Lung microvascular endothelial cell (primary cell): ENCODE data around the gene SMIM1. TPM values are rescaled to one million over a fixed set of nuclear protein-coding genes. Genes with fewer than 3 reads are reported as not detected.
"Not testable (repeated sequence)": the region's sequence is repeated elsewhere in the genome, so short reads cannot be mapped to it uniquely, and the experiment has no call there.

ENCODE experiments used
- DNase-seq, 2 donors: peaks; one replicate each; pipeline versions ENCODE4 v3.0.0 to v3.0.0-alpha.2; 2010; ENCODE audit warnings: low read depth in 2 of 2
- total RNA-seq: library from RNA; depleted of rRNA; stranded (reverse); fragments of >200 nt; gene quantifications from 2 replicates; pipeline ENCODE4 v1.2.1, GENCODE V29; 2014

The SMIM1 gene
- total RNA-seq, 1 donor from 2014 or later, result 0.20 TPM

DNA sequence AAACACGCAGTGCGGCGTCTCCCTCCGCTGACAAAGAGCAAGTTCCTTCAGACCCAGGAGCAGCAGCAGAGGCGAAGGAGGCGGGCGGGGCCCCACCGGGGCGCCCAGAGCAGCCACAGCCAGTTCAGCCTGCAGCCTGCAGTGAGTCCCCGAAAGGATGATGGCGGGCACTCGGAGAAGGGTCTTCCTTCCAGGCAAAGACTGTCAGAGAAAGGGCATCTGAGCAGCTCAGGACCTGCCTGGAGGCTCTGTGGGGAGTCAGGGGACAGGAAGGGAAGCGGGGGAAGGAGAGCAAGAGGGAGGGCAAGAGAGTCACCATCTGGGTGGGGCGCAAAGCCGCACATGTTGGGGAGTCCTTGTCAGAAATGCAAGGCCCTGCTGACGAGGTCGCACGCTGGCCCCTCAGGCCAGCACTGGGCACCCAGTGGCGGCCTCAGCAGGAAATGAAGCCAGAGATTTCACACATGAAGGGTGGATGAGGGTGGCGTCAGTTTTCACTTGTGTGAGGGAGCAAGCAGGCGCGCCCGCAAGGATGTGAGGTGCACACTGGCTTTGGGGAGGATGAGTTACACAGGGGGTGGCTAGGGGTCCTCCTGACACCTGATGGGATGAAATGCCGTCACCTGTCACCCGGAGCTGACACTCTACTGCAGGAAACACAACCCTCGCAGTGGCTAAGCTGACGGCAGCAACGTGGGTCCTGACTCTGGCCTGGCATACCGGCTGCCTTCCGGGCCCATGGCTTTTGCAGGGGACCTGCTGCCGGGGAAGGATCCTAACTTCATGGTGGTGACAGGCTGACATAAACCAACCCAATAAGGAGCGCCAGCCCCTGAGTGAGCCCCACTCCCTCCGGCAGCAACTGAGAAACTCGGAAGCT, 17.1 kb downstream of the SMIM1 start:
- no peak for DNase-seq

DNA sequence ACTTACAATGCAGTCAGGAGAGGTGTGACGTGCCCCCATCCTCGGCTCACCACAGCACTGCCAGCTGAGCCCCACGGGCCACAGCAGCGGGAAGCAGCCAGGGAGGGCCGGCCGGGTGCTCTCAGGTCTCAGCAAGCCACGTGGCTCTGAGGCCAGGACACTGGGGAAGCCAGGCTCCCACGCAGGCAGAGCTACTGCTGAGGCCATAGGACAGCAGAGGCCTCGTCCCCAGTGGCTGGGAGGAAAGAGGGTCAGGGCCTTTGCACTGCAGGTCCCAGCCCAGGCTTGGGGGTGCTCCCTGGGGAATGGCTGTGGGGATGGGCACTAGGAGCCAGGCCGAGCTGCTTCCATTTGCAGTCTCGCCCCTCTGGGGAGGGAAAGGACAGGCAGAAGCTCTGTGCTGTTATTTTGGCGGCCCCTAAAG, 18.0 kb downstream of the SMIM1 start:
- DNase-seq, result no peak

DNA sequence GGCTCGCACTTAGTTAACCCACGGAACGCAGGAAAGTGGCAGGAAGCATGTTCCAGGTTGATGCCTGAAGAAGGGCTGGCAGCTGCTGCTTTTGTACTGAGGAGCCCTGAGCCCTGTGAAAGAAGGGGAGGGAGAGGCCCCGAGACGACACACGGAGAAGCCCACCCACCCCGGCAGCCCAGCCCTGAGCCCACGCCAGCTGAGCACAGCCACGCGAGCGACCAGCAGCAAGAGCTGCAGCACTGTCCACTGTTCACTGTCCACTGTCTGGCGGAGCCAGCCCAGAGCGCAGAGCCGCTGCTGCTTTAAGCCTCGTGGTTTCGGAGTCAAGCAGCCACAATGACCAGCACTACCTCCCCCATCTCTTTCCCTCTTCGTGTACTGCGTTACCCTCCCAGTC, 18.4 kb downstream of the SMIM1 start:
- no peak for DNase-seq

DNA sequence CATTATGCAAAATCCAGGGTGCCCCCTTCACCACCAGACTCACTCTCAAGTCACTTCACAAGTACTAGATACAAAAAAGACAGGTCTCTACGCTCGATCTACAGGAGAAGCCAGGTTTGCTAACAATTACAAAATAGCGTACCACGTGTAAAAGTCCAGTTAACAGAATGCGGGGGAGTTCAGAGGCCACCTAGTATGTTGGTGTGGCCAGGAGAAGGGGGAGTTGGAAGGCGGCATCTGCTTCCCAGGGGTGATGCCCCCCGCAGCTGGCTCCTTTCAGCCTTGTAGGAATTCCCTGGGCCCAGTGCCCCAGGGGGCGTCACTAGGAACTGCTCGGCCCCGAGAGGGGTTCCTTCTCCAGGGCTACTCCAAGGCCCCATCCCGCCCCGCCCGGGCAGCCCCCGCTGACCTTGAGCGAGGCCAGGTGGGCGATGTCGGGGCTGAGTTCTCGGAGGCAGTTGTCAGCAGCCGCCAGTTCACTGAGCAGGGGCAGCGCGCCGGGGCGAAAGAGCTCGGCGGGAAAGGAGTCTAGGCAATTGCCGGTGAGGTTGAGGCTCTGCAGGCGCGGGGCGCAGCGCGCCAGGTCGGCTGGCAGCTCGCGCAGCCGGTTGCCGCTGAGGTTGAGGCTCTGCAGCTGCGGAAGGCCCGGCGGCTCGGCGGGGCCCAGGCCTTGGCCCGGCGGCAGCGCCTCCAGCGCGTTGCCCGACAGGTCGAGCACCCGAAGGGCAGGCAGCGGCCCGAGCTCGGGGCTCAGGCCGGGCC, 23.1 kb downstream of the SMIM1 start:
- DNase-seq, result no peak

DNA sequence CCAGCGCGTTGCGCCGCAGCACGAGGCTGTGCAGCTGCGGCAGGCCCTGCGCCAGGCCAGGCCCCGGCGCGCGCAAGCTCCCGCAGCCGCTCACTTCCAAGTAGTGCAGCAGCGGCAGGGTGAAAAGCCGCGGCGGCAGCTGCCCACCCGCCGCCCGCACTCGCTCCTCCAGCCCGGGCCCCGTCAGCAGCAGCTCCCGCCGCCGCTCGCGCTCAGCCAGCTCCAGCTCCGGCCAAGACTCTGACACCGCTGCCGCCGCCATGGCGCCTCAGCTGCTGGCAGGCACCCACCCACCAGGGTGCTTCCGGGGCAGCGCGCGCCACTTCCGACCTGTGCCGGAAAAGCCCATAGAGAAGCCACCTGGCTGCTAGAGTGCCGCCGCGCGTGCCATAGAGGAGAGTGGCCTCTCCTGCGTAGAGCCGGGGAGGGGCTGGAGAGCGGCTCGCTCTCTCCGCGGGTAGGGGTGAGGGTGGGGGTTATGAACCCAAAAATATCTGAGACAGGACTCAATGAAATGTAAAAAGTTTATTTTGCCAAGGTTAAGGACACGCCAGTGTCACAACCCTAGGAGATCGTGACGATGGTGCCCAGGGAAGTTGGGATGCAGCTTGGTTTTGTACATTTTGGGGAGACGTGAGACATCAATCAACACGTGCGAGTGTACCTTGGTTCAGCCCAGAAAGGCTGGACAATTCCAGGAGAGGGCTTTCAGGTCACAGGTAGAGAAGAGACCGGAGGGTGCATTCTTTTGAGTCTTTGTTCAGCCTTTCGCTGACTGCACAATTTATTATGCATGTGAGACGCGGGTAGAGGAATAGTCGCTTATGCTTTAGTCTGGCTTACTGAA, 23.9 kb downstream of the SMIM1 start, which contains the start of gene LRRC47:
Gene LRRC47 (minus strand): TSS at position 284 of the 847 bp plus-strand sequence. CDS start 22 bp downstream, at position 262.
- peak; percentile 93 to 94 for DNase-seq

DNA sequence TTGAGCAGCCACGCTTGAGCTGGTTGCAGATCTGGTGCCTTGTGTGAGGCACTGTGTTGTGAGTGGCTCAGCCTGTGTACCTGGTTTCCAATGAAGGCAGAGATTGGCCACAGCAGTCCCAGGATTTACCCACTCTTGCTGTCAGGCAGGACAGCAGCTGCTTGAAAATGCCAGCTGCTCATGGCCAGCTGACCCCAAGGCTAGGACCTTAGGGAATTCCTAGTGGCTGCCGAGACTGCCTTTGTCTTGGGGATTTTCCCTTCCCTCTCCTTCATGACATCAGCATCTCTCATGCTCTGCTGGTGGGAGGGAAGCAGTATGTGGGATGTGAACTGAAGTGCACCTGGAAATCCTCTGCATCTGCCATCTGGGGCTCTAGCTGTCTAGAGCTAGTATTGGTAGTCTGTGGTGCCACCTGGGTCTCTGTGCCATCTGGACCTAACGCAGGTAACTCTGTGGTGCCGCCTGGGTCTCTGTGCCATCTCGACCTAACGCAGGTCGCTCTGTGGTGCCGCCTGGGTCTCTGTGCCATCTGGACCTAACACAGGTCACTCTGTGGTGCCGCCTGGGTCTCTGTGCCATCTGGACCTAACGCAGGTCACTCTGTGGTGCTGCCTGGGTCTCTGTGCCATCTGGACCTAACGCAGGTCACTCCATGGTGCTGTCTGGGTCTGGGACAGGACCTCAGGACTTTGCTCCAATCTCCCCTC, 27.6 kb downstream of the SMIM1 start:
- DNase-seq, result no peak

DNA sequence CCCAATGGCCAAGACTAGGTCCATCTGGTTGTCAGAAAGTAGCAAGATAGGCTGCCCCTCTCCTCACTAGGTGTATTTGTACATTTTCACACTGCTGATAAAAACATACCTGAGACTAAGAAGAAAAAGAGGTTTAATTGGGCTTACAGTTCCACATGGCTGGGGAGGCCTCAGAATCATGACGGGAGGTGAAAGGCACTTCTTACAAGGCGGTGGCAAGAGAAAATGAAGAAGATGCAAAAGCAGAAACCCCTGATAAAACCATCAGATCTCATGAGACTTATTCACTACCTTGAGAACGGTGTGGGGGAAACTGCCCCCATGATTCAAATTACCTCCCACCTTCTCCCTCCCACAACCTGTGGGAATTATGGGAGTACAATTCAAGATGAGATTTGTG, 28.2 kb downstream of the SMIM1 start:
- DNase-seq, result not testable (repeated sequence)

DNA sequence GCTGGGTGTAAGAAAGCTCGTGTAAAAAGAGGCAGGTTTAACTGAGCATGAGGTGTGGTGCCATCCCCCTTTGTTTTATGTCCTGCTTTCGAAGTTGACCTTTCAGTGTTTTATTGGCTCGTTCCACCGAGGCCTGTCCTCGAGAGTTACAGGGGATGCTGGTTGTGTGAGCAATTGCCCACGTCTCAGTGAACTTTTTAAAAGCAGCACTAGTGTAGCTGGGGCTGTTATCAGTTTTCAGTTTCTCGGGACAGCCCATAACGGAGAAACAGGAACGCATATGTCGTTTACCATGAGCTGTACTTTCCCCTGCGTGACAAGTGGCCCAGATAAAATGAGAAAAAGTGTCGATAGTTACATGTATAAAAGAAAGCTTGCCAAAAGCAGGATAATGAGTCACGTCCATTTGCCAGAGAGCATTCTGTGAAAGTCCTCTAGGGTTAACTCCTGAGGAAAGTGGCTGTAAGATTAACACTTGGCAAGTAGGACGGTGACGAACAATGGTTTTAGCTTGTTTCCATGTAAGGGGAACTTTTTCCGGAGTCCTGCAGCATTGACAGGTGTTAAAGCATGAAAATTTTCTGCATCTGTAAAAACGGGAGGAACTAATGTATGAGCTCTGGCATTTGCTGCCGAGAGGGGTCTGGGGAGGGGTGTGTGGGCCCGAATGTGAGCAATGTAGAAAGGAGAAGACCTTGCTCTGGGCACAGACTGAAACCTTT, 31.5 kb downstream of the SMIM1 start:
- DNase-seq, result no peak

DNA sequence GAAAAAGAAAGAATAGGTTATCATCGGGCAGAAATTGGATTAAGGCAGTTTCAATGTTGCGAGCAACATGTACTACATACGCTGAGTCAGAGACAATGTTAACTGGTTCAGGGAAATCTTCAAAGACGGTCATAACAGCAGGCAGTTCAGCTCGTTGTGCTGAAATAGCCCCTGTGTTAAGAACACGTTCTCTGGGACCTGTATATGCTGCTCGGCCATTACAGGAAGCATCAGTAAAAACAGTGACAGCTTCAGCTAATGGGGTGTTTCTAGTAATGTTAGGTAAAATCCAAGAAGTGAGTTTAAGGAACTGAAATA, 32.0 kb downstream of the SMIM1 start:
- DNase-seq, result not testable (repeated sequence)

DNA sequence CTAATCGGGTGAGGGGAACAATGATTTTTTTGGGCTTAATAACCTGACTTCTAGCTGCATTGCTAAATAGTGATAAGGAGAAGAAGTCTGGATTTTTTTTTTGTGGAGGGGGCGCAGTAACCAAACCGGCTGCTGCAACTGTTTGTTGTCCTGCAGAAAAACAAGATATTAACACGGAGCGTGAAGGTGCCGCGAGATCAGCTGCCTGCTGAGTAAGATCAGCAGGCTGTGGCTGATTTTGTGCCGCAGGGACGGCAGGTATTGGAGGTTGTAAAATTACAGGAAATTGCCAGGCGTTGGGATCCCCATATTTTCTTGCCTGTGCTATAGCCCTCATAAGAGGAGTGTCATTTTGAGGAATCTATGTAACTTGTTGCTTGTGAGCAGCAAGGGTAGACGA, 32.5 kb downstream of the SMIM1 start:
- no peak for DNase-seq

DNA sequence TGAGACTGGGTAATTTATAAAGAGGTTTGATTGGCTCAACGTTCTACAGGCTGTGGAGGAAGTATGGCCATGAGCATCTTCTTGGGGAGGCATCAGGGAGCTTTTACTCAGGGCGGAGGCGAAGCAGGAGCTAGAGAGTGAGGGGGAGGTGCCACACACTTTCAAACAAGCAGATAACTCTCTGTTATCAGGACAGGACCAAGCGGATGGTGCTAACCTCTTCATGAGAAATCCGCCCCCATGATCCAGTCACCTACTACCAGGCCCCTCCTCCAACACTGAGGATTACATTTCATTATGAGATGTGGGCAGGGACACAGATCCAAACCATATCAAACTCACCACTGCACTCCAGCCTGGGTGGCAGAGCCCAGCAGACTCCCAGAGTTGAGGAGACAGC, 35.2 kb downstream of the SMIM1 start:
- DNase-seq, result no peak

DNA sequence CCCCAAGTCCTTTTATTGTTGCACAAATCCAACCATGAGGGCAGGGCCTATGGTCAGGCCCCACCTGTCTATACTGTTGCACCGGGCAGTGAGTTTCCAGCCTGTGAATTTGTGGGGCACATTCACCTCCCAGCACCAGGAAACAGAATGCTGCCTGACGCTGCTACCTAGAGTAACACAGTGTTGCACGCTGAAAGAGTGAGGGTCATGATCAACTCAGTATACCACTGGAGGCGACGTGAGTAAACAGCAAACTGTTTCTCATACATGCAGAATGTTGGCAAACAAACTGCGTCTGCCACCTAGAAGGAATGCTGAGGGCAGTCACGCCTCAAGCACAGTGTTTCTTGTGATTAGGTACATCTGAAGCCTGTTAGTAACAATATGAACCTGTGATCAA, 37.1 kb downstream of the SMIM1 start:
- DNase-seq, result no peak

DNA sequence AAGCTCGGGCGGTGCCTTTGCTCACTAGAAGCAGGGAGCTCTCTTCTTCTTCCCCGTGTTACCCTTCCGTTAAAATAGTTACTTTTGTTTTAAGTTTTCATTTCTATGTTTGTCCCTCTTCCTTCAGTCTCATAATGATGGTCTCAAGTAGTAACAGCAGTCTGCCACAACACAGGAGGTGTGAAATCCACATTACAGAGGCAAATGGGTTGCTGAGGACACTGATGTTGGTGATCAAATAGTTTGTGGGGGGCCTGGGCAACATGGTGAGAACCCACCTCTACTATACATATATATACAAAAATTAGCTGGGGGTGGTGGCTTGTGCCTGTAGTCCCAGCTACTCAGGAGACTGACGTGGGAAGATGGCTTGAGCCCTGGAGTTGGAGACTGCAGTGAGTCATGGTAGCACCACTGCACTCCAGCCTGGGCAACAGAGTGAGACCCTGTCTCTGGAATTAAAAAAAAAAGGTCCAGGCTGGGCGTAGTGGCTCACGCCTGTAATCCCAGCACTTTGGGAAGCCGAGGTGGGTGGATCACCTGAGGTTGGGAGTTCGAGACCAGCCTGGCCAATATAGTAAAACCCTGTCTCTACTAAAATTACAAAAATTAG, 37.7 kb downstream of the SMIM1 start:
- not testable (repeated sequence) for DNase-seq

DNA sequence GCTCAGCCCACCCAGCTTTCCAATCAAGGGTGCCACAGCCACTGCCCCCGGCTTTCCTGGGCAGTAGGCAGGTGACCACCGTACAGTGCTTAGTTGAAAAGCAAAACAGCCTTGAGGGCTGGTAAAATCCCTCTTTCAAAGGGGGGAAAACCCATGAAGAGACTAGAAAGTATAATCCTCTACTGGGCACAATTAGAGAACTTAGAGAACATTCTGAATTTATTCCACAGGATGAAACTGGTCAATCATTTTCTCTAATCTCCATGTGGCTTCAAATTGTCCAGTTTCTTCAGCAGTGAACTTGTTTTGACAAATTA, 39.0 kb downstream of the SMIM1 start:
- DNase-seq, result no peak

DNA sequence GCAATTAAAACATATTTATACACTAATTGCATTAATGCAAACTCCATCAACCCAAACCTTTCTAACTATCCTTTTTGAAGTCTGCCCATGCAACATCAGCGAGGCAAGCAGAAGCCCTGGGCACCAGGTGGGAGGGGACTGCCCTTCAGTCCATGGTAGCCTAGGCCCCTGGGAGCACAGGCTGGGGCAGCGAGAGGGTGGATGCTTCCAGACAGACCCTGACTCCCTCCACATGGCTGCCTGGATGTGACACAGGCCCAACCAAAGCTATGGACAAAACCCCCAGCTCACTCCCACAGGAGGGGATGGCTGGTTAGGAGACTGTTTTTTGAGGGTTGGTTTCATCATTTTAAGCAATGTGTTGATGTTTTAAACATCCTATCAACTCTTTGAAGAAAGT, 41.5 kb downstream of the SMIM1 start:
- DNase-seq, result no peak

DNA sequence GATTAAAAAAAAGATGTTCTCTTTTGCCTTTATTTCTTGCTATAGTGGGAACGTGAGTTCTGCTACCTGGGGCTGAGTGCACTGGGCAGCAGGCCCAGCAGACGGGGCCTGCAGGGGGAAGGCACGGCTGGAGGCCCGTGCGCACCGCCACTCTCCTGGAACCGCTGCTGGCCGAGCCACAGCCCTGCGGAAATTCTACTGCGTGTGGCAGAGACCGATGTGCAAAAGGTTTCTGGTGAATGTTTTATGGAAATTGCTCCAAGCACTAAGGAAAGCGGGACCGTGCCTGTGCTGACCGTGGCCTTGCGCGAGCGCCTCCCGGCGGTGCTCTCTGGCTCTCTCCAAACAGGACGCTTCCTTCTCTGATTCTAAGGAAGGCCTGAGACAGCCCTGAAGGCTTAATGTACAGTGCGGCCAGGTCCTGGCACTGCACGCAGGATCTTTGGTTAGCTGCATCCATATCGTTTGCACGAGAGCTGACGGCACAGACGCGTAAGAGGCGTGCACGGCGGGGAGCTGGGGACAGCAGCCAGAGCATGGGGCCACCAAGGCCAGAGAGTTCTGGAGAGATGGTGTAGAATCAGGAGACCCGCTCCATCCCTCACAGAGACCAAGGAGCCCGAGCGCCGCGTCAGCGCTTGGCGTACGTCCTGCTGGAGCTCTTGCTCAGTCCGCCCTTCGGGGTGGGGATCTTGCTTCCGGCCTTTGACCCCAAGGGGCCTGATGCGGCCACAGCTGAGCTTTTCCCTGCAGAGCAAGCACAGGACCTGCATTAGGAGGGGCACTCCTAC, 42.4 kb downstream of the SMIM1 start:
- DNase-seq, result no peak

DNA sequence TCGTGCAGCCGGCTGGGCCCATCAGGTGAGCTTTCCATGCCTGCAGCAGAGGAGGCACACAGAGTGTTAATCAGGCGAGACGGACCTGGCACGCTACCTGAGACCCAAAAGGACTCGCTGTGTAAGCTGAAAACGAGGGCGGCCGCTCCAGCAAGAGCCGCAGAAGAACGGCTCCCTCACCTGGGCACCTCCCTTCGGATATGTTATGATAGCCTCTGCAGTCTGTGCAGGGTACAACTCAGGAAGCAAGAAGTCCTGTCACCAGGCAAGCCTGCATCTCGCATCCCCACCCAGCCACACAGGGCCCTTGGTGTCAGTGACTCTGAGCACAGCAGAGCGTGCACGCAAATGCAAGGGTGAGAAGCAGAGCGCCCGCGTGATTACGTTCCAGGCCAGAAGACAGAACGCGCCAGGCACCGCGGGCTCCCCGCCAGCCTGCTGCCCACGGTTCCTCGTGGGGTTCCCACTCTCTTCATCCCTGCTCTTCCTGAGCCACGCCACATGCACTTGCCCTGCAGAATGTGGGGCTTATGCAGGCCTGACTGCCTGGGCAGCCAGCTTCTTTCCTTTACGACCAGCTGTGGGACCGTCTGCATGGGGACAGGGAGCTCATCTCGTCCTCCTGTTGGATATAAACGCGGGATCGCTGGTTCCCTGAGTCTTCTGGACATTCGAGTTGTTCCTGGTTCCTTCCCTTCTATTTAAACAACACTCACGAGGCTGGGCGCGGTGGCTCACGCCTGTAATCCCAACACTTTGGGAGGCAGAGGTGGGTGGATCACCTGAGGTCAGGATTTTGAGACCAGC, 44.0 kb downstream of the SMIM1 start:
- no peak for DNase-seq

DNA sequence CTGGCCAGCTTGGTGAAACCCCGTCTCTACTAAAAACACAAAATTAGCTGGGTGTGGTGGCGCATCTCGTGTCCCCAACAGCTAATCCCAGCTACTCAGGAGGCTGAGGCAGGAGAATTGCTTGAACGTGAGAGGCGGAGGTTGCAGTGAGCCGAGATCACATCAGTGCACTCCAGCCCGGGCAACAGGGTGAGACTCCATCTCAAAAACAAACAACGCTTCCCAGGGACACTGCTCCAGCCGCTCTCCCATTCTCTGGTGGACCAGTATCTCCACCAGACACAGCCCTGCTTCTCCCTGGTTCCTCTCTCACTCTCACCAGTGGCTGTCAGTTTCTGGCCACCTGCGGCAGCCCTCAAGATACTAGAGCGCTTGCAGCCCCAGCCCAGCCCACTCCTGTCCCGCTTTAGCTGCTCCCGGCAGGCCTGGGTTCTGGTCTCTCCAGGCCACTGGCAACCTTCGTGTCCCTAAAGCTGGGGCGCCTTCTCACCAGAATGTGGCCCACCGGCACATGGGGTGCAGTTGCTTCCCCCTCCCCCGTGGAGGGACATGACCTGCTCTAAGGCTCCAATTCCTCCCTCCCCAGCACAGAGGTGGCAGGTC, 44.7 kb downstream of the SMIM1 start:
- no peak for DNase-seq
